Left cardiac atrium (tissue), 4 donors: ENCODE data around the gene RPS25. TPM values are rescaled to one million over a fixed set of nuclear protein-coding genes. Genes with fewer than 3 reads are reported as not detected.
A peak's percentile ranks its signal among the peaks of the same experiment; 100 is the strongest.
"Not testable (repeated sequence)": the region's sequence is repeated elsewhere in the genome, so short reads cannot be mapped to it uniquely, and the experiment has no call there.

Experiments
- ATAC-seq, 2 donors: fragments of 200-7000 bp; cut with Tn5 transposase; one replicate each; pipeline ENCODE4 v1.9.1; 2020; ENCODE audit warnings: mild to moderate bottlenecking in 2 of 2, moderate library complexity in 2 of 2
- DNase-seq: peaks from one replicate; pipeline ENCODE4 v3.0.0-alpha.2; 2020
- intact Hi-C, 2 donors: fragments of 100-400 bp; cut with DNase I; formaldehyde crosslinking; loops; one replicate each; pipeline versions ENCODE4 v1.14.1 to v1.15.1; 2022 to 2023
- microRNA-seq, 2 donors: library from miRNA; unstranded; fragments of <30 nt; microRNA quantifications; one replicate each; pipeline ENCODE4 v1.2.0, GENCODE V29; 2020
- total RNA-seq, 2 donors: library from RNA; stranded (reverse); fragmentation: NEBNext Ultra II Directional; extraction: Animal tissue kit (Norgen Biotek cat#: 25700); gene quantifications; one replicate each; pipeline ENCODE4 v1.2.1, GENCODE V29; 2021
- donor health status: DM: no; HTN: yes; CAD: no.
- donor health status: DM: no; HTN: yes; CAD: no; lungs with severe emphysema.
- donor health status: DM: yes; HTN: yes; CAD: no.
- donor health status: Dilated cardiomyopathy.

Gene RPS25
- total RNA-seq, 2 donors from 2014 or later, result 816 to 856 TPM

DNA sequence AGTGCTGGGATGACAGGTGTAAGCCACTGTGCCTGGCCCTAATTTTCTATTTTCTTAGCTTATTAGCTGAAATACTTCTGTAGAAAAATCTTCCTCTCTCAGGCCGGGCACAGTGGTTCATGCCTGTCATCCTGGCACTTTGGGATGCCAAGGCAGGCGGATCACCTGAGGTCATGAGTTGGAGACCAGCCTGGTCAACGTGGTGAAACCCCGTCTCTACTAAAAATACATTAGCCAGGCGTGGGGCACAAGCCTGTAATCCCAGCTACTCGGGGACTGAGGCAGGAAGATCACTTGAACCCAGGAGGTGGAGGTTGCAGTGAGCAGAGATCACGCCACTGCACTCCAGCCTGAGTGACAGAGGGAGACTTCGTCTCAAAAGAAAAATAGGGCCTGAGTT lies 33.8 kb downstream of the RPS25 start:
- intact Hi-C loops, DNase-seq, ATAC-seq: not testable (repeated sequence)

DNA sequence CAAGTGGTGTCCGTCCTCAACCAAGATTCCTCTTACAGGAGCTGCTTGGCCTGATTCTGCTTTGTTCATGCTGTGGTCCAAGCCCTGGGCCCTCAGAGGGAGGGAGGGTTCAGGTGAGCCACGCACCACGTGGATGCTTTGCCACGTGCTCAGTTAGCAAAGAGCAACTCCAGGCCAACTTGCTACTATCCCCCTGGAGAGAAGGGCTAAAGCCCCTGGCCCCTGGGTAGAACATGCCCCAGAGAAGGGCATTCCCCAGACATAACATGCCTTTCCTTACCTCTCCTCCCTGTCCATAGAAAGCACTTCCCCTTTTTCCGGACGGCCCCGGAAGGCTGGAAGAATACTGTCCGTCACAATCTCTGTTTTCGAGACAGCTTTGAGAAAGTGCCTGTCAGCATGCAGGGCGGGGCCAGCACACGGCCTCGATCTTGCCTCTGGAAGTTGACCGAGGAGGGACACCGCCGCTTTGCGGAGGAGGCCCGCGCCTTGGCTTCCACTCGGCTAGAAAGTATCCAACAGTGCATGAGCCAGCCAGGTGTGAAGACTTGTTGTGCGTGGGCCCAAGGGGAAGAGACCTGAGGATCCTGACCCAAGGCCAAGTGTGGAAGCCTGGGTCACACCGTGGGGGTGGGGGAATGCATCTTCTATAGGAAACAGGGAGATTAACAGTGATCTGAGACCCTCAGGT lies 37.8 kb downstream of the RPS25 start:
- peak; percentile 60 for DNase-seq
- intact Hi-C loops, result no loop called here
- ATAC-seq, result peak; percentile 76 to 84

GRCh38 chr11:118979434-118979833 lies 38.7 kb downstream of the RPS25 start:
- ATAC-seq (no peak), DNase-seq (no peak)
- intact Hi-C loops, result no loop called here

GRCh38 chr11:118975771-118976709 lies 42.1 kb downstream of the RPS25 start:
- intact Hi-C loops, result no loop called here
- ATAC-seq (peak in 1 of 2 donors; percentile 33), DNase-seq (no peak)

GRCh38 chr11:118973985-118974384 lies 44.2 kb downstream of the RPS25 start:
- ATAC-seq, result no peak
- DNase-seq, result no peak
- intact Hi-C loops, result no loop called here

- intact Hi-C loops, result no loop called here
- ATAC-seq, result no peak
- no peak for DNase-seq
These were observed 46.5 kb downstream of the RPS25 start, which contains the start of gene FOXR1 for GRCh38 chr11:118971646-118972045. FOXR1 (plus strand) TSS chr11:118971761; CDS start chr11:118971932, 171 bp downstream.

DNA sequence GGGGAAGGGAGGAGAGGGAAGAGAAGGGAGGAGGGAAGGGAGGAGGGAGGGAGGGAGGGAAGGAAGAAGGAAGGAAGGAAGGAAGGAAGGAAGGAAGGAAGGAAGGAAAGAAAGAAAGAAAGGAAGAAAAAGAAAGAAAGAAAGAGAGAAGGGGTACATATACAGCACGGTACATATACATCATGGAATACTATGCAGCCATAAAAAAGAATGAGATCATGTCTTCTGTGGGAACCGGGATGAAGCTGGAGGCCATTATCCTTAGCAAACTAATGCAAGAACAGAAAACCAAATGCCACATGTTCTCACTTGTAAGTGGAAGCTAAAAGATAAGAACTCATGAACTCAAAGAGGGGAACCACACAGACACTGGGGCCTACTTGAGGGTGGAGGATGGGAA lies 48.6 kb downstream of the RPS25 start:
- intact Hi-C loops, result not testable (repeated sequence)

More for the DNA sequence above, 48.6 kb downstream of the RPS25 start:
- ATAC-seq, DNase-seq: not testable (repeated sequence)

Small RNAs within 50 kb of the gene (microRNA-seq; reads per million reads assigned to microRNA genes)
- 0 to 0.20 reads per million in 2 donors for gene MIR3656

Other genes starting within 250 kb of the RPS25 start
- gene DDX6, start 227.2 kb downstream of the RPS25 start, total RNA-seq, result 100 to 1,000 TPM; 109 to 115 TPM
- gene CXCR5, start 134.5 kb downstream of the RPS25 start, total RNA-seq, result not detected
- gene BCL9L, start 92.4 kb downstream of the RPS25 start, total RNA-seq, result 10 to 100 TPM; 39.8 to 41.3 TPM
- not detected for gene UPK2, start 62.0 kb downstream of the RPS25 start, total RNA-seq
- not detected for gene FOXR1, start 46.6 kb downstream of the RPS25 start, total RNA-seq
- gene CENATAC, start 20.2 kb downstream of the RPS25 start, total RNA-seq, result 10 to 100 TPM; 10.2 to 16.6 TPM
- gene TRAPPC4, start 423 bp upstream of the RPS25 start, total RNA-seq, result 10 to 100 TPM; 29.4 to 47.1 TPM
- gene SLC37A4, start 12.5 kb upstream of the RPS25 start, total RNA-seq, result 1 to 10 TPM; 7.2 to 8.4 TPM
- 100 to 1,000 TPM; 114 to 122 TPM for gene HYOU1, start 38.9 kb upstream of the RPS25 start, total RNA-seq
- 10 to 100 TPM; 20.1 to 23.2 TPM for gene VPS11, start 49.5 kb upstream of the RPS25 start, total RNA-seq
- gene HMBS, start 66.5 kb upstream of the RPS25 start, total RNA-seq, result 10 to 100 TPM; 19.8 to 23.2 TPM
- 10 to 100 TPM; 25.9 to 27.7 TPM for gene DPAGT1, start 83.5 kb upstream of the RPS25 start, total RNA-seq
- gene C2CD2L, start 89.0 kb upstream of the RPS25 start, total RNA-seq, result 1 to 10 TPM; 8.7 to 9.3 TPM
- gene HINFP, start 103.2 kb upstream of the RPS25 start, total RNA-seq, result 10 to 100 TPM; 12.9 to 17.5 TPM
- 1 to 10 TPM in 1 of 2 donors, under 1 TPM in 1; 0.68 to 1.8 TPM for gene ABCG4, start 130.7 kb upstream of the RPS25 start, total RNA-seq
- 10 to 100 TPM; 14.8 to 18.3 TPM for gene NLRX1, start 150.4 kb upstream of the RPS25 start, total RNA-seq
- gene NHERF4, start 167.1 kb upstream of the RPS25 start, total RNA-seq, result 1 to 10 TPM in 1 of 2 donors, under 1 TPM in 1; 0.84 to 3.2 TPM
- 10 to 100 TPM; 11.1 to 13.8 TPM for gene CBL, start 188.0 kb upstream of the RPS25 start, total RNA-seq